Astrocyte (in vitro differentiated cells and primary cell): ENCODE measurements around the gene AP5Z1.

Source experiments
- CTCF ChIP-seq: IDR thresholded peaks from 2 replicates; pipeline ENCODE4 v1.5.1; 2011; ENCODE audit warnings: low read depth, mild to moderate bottlenecking, inconsistent platforms, low read length, moderate library complexity; ENCODE audit not compliant: insufficient read depth
- EZH2 ChIP-seq: IDR thresholded peaks from 2 replicates; pipeline ENCODE4 v1.6.1; 2012; ENCODE audit warnings: mild to moderate bottlenecking, low read length, inconsistent platforms; ENCODE audit not compliant: insufficient read depth

- TF ChIP-seq CTCF (no peak), EZH2 (no peak)
These were observed 33.1 kb downstream of the AP5Z1 start for GRCh38 chr7:4808565-4808964.
